HG03442 (cell line): ENCODE measurements around the gene KBTBD3.
"Not testable (repeated sequence)": the region's sequence is repeated elsewhere in the genome, so short reads cannot be mapped to it uniquely, and the experiment has no call there.

ENCODE experiments used
- ATAC-seq: cut with Tn5 transposase; IDR thresholded peaks from one replicate; pipeline ENCODE4 v1.9.1; 2021; ENCODE audit warnings: mild to moderate bottlenecking, moderate library complexity; ENCODE audit not compliant: unreplicated experiment

KBTBD3 gene

GRCh38 chr11:106012744-106013143, 64.4 kb downstream of the KBTBD3 start:
- no peak for ATAC-seq

GRCh38 chr11:106011481-106011880, 65.7 kb downstream of the KBTBD3 start:
- no peak for ATAC-seq

- not testable (repeated sequence) for ATAC-seq
Measured at GRCh38 chr11:106003094-106003493, 74.1 kb downstream of the KBTBD3 start.

GRCh38 chr11:106001304-106002012, 75.7 kb downstream of the KBTBD3 start:
- ATAC-seq = no peak
